ENCODE measurements around the gene ILF3.

DNA sequence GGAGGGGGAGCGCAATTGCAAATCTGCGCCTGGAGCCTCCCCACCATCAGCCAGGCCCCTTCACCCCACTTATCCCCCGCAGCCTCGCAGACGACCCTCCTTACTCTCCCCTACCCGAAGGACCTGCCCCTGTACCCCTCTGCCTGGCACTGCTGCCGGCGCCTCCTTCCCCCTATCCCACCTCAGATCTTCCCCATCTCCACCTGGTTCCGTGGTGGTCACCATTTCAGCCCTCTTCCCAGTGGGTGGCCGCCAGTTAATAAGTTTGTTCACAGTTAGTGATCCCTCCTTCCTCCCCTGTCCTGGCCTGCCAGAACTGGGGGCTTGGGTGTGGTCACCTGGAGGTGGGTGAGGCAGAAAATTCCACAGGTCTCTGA is 28.4 kb upstream of the ILF3 start:
- TF ChIP-seq CTCF (IDR thresholded peaks at IDR 0.05) (no peak), POLR2AphosphoS5 (IDR thresholded peaks at IDR 0.05) (no peak), EP300 (IDR thresholded peaks at IDR 0.05) (no peak)
